Keratinocyte (primary cell): ENCODE results near the gene CERS1. TPM values are rescaled to one million over a fixed set of nuclear protein-coding genes. Genes with fewer than 3 reads are reported as not detected.

ENCODE experiments used
- DNase-seq: peaks from one replicate; pipeline ENCODE4 v3.0.0-alpha.2; 2011; ENCODE audit warnings: low read depth, missing footprints, low spot score
- FAIRE-seq: peaks from 2 replicates; lab custom pipeline; 2011; peaks lifted over from hg19 to GRCh38; lab: Jason Lieb, UNC
- H2AFZ ChIP-seq: 2 replicates; pipeline ENCODE4 v1.6.0; 2012; ENCODE audit warnings: low read length, control low read depth, inconsistent platforms; ENCODE audit not compliant: control insufficient read depth
- H3K27ac ChIP-seq: 2 replicates; pipeline ENCODE4 v1.5.1; 2011; ENCODE audit warnings: low read length; ENCODE audit not compliant: control insufficient read depth, insufficient read depth
- H3K27me3 ChIP-seq: 3 replicates; pipeline ENCODE4 v1.6.0; 2011; ENCODE audit warnings: low read length; ENCODE audit not compliant: control insufficient read depth, insufficient read depth; ENCODE audit errors: extremely low read depth
- H3K36me3 ChIP-seq, 2 experiments: 2 replicates in 1 of 2; 3 replicates in 1 of 2; pipeline ENCODE4 v1.5.1; 2011; ENCODE audit warnings: low read length in 2 of 2, mild to moderate bottlenecking in 1 of 2; ENCODE audit not compliant: control insufficient read depth in 2 of 2, insufficient read depth in 2 of 2; ENCODE audit errors: extremely low read depth in 1 of 2
- H3K4me1 ChIP-seq: 3 replicates; pipeline ENCODE4 v1.5.1; 2011; ENCODE audit warnings: low read length; ENCODE audit not compliant: control insufficient read depth, insufficient read depth; ENCODE audit errors: extremely low read depth
- H3K4me2 ChIP-seq: 3 replicates; pipeline ENCODE4 v1.6.0; 2011; ENCODE audit warnings: low read depth, low read length; ENCODE audit not compliant: control insufficient read depth, insufficient read depth; ENCODE audit errors: extremely low read depth
- H3K4me3 ChIP-seq, 3 experiments: fragments of 200-600 bp in 1 of 3; sonication (generic) in 1 of 3; 2 replicates in 2 of 3; 3 replicates in 1 of 3; pipeline ENCODE4 v1.5.1; 2011 to 2016; ENCODE audit warnings: low read length in 3 of 3, mild to moderate bottlenecking in 3 of 3, control low read depth in 2 of 3, inconsistent platforms in 1 of 3, low read depth in 1 of 3, mixed read lengths in 1 of 3, mixed run types in 1 of 3, moderate library complexity in 1 of 3; ENCODE audit not compliant: control insufficient read depth in 2 of 3, insufficient read depth in 2 of 3; ENCODE audit errors: extremely low read depth in 1 of 3
- H3K79me2 ChIP-seq: 2 replicates; pipeline ENCODE4 v1.6.0; 2012; ENCODE audit warnings: low read length; ENCODE audit not compliant: control insufficient read depth, insufficient read depth
- H3K9ac ChIP-seq: 3 replicates; pipeline ENCODE4 v1.6.0; 2011; ENCODE audit warnings: low read length; ENCODE audit not compliant: control insufficient read depth, insufficient read depth; ENCODE audit errors: extremely low read depth
- H3K9me1 ChIP-seq: 3 replicates; pipeline ENCODE4 v1.6.0; 2011; ENCODE audit warnings: low read length; ENCODE audit not compliant: control insufficient read depth, insufficient read depth; ENCODE audit errors: extremely low read depth
- H3K9me3 ChIP-seq: 2 replicates; pipeline ENCODE4 v1.5.1; 2012; ENCODE audit warnings: low read depth, low read length; ENCODE audit not compliant: control insufficient read depth
- H4K20me1 ChIP-seq: 3 replicates; pipeline ENCODE4 v1.6.0; 2011; ENCODE audit warnings: low read length; ENCODE audit not compliant: control insufficient read depth, insufficient read depth; ENCODE audit errors: extremely low read depth
- EZH2 ChIP-seq: IDR thresholded peaks from one replicate; pipeline ENCODE4 v1.6.1; 2012; ENCODE audit warnings: inconsistent platforms, mild to moderate bottlenecking, low read length, moderate library complexity
- dilution Hi-C: fragments of 300-500 bp; cut with MboI; formaldehyde crosslinking; loops from one replicate; pipeline ENCODE4 v1.7.0; 2020; ENCODE audit warnings: low sequenced_read_pairs; ENCODE audit not compliant: extremely low pct_ligation_motif_present
- polyA plus RNA-seq, 5 experiments: library from polyadenylated mRNA; depleted of rRNA in 3 of 5; stranded (reverse) in 3 of 5; stranded (forward) in 1 of 5; unstranded in 1 of 5; fragments of >200 nt; gene quantifications; 1 replicate in 1 of 5; 2 replicates in 3 of 5; 3 replicates in 1 of 5; pipeline versions ENCODE4 v1.2.1 to v1.2.3, GENCODE V29; 2011 to 2012; ENCODE audit warnings: missing spikeins in 2 of 5, low read depth in 1 of 5, low replicate concordance in 1 of 5
- TF ChIP-seq, protein P1 (sequence below), 3 experiments: IDR thresholded peaks in 1 of 3; conservative IDR thresholded peaks in 1 of 3; optimal IDR thresholded peaks in 1 of 3; 2 replicates in 2 of 3; 3 replicates in 1 of 3; pipeline versions ENCODE3 to v1.5.1; 2011; ENCODE audit warnings: low read length in 3 of 3, mild to moderate bottlenecking in 3 of 3, moderate library complexity in 2 of 3, control low read depth in 1 of 3, inconsistent platforms in 1 of 3; ENCODE audit not compliant: insufficient read depth in 2 of 3; ENCODE audit errors: extremely low read depth in 1 of 3

Gene CERS1
- polyA plus RNA-seq, 1 donor (not counting 4 experiments of a cell fraction or from before 2014, with no cell fraction given) = 0.09 TPM

DNA sequence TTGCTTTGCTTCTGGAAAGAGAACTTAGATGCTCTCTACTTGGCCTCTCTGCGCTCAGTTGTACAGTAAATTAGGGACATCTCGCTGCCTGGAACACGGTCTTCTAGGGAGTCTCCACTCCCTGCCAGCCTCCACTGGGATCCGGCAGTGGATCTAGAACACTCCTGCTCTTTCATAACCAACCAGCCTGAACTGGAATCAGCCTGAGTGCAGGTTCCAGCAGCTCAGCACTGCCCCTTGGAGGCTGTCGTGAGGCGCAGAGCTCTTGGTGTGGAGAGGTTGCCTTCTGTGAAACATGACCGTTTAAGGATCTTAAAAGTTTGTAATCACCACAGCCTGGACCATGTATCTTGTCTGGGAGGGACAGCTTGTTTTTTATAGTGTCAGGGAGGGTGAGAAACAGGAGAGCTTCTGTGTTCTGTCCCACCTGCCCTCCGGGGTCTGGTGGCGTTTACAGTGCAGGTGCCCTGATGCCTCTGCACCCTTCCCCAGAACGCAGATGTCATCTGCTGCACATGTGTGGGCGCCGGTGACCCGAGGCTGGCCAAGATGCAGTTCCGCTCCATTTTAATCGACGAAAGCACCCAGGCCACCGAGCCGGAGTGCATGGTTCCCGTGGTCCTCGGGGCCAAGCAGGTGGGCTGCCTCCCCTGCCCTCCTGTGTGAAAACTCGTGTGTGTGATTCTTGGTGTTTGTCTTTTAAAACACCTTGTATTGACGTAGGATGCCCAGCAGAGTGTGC is 39.4 kb downstream of the CERS1 start:
- dilution Hi-C loops = no loop called here
- no peak overlapping the region for H3K27ac ChIP-seq
- TF ChIP-seq EZH2 = no peak
- TF ChIP-seq, protein P1, sequence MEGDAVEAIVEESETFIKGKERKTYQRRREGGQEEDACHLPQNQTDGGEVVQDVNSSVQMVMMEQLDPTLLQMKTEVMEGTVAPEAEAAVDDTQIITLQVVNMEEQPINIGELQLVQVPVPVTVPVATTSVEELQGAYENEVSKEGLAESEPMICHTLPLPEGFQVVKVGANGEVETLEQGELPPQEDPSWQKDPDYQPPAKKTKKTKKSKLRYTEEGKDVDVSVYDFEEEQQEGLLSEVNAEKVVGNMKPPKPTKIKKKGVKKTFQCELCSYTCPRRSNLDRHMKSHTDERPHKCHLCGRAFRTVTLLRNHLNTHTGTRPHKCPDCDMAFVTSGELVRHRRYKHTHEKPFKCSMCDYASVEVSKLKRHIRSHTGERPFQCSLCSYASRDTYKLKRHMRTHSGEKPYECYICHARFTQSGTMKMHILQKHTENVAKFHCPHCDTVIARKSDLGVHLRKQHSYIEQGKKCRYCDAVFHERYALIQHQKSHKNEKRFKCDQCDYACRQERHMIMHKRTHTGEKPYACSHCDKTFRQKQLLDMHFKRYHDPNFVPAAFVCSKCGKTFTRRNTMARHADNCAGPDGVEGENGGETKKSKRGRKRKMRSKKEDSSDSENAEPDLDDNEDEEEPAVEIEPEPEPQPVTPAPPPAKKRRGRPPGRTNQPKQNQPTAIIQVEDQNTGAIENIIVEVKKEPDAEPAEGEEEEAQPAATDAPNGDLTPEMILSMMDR (optimal IDR thresholded peaks at IDR 0.05 in 1 of 3, IDR thresholded peaks at IDR 0.05 in 1 of 3, conservative IDR thresholded peaks at IDR 0.05 in 1 of 3; ENCODE audit: extremely low read depth in 1 of 3, insufficient read depth in 2 of 3, low read length in 3 of 3) = peak; percentile 53 to 60 (median 56)
- no peaks in the 10 kb centered on the region for H3K27me3 ChIP-seq
- no peak overlapping the region for H3K9ac ChIP-seq
- H2AFZ ChIP-seq = no peak overlapping the region
- H3K4me3 ChIP-seq = no peak overlapping the region
- peaks cover 12% of the 10 kb centered on the region for H4K20me1 ChIP-seq
- H3K9me1 ChIP-seq = no peaks in the 10 kb centered on the region
- no peak overlapping the region for H3K4me2 ChIP-seq
- H3K79me2 ChIP-seq = peaks cover 29% of the 10 kb centered on the region
- no peak for FAIRE-seq
- peaks cover 53 to 89% of the 10 kb centered on the region in 2 experiments for H3K36me3 ChIP-seq
- no peak for DNase-seq
- no peaks in the 10 kb centered on the region for H3K4me1 ChIP-seq
- H3K9me3 ChIP-seq = no peaks in the 10 kb centered on the region

GRCh38 chr19:18855647-18856384 is 40.1 kb downstream of the CERS1 start:
- H3K9ac ChIP-seq = no peak overlapping the region
- H3K4me3 ChIP-seq = no peak overlapping the region
- no peak overlapping the region for H3K4me2 ChIP-seq
- DNase-seq (no peak), FAIRE-seq (no peak)
- peaks cover 29% of the 10 kb centered on the region for H3K79me2 ChIP-seq
- peaks cover 14% of the 10 kb centered on the region for H4K20me1 ChIP-seq
- H3K4me1 ChIP-seq = peaks cover 3% of the 10 kb centered on the region
- dilution Hi-C loops = no loop called here
- no peaks in the 10 kb centered on the region for H3K9me3 ChIP-seq
- H3K27ac ChIP-seq = no peak overlapping the region
- no peak overlapping the region for H2AFZ ChIP-seq
- no peaks in the 10 kb centered on the region for H3K9me1 ChIP-seq
- peaks cover 51 to 87% of the 10 kb centered on the region in 2 experiments for H3K36me3 ChIP-seq
- no peaks in the 10 kb centered on the region for H3K27me3 ChIP-seq
- no peak for TF ChIP-seq EZH2
- TF ChIP-seq, protein P1 (optimal IDR thresholded peaks at IDR 0.05 in 1 of 3, IDR thresholded peaks at IDR 0.05 in 1 of 3, conservative IDR thresholded peaks at IDR 0.05 in 1 of 3; ENCODE audit: extremely low read depth in 1 of 3, insufficient read depth in 2 of 3, low read length in 3 of 3) = no peak
